ENCODE data around the gene LRIT2.

DNA sequence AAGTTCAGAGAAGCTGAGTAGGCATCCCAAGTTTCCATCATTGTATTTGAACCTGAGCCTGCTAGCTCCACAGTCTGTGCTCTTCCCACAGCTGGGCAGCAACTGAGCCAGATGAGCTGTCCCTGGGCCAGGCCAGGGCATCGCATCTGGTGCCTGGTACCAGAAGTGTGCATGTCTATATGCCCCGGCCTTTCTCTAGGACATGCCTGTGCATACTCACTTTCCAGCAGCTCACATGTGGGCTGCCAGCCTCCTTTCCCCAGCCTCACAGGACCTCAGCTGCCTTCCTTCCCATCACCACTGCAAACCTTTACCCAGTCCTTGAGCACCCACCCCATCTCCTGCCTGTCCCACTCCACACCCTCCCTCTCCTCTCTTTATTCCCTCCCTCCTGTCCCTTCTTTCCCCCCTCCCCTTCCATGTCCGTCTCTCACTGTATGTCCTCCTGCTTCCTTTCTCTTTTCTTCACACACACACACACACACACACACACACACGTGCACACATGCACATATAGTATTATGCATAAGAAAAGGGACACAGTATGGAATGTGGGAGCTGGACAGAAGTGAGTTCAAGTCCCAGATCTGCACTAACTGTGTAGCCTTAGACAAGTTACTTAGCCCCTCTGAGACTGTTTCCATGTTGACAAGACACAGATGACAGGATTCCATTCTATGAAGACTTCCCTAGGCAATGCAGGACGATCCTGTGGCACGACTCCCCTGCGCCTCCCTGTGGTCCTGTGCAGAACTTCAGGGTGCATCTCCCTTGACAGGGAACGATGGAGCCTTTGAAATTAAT, 20.1 kb downstream of the LRIT2 start:
- no peak for TF ChIP-seq EP300 (IDR thresholded peaks at IDR 0.05)
- TF ChIP-seq, protein P1, sequence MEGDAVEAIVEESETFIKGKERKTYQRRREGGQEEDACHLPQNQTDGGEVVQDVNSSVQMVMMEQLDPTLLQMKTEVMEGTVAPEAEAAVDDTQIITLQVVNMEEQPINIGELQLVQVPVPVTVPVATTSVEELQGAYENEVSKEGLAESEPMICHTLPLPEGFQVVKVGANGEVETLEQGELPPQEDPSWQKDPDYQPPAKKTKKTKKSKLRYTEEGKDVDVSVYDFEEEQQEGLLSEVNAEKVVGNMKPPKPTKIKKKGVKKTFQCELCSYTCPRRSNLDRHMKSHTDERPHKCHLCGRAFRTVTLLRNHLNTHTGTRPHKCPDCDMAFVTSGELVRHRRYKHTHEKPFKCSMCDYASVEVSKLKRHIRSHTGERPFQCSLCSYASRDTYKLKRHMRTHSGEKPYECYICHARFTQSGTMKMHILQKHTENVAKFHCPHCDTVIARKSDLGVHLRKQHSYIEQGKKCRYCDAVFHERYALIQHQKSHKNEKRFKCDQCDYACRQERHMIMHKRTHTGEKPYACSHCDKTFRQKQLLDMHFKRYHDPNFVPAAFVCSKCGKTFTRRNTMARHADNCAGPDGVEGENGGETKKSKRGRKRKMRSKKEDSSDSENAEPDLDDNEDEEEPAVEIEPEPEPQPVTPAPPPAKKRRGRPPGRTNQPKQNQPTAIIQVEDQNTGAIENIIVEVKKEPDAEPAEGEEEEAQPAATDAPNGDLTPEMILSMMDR (IDR thresholded peaks at IDR 0.05): peak in 4 of 5 experiments; percentile 30 to 48 (median 40)
